LHCN-M2 (cell line): Measurements from ENCODE around the gene SPAG17. TPM values are rescaled to one million over a fixed set of nuclear protein-coding genes. Genes with fewer than 3 reads are reported as not detected.
"Not testable (repeated sequence)": the region's sequence is repeated elsewhere in the genome, so short reads cannot be mapped to it uniquely, and the experiment has no call there.

Experiments
- DNase-seq: peaks from one replicate; pipeline ENCODE4 v3.0.0-alpha.2; 2012; ENCODE audit warnings: low read depth
- total RNA-seq: library from RNA; depleted of rRNA; stranded (reverse); fragments of >200 nt; gene quantifications from 2 replicates; pipeline ENCODE4 v1.2.3, GENCODE V29; 2014

Gene SPAG17
- total RNA-seq, 1 experiment from 2014 or later: not detected

GRCh38 chr1:117981455-117982192, 203.4 kb downstream of the SPAG17 start:
- no peak for DNase-seq

DNA sequence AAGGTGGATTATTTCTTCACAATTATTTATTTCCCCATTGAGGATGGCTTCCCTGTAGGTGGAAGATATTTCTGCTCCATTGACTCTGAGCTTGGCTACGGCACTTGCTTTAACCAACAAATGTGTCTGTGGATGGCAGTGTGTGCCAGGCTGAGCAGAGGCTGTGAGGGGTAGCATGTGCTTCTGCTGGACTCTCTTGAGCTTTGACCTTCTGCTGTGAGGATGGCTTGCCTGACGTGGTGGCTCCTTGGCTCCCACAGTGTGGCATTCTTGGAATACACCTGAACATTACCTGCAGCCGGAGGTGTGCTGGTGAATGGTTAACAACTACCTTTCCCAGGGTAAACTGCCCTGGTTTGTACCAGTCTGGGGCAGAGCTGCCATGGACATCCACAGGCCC, 208.6 kb downstream of the SPAG17 start:
- DNase-seq: no peak

DNA sequence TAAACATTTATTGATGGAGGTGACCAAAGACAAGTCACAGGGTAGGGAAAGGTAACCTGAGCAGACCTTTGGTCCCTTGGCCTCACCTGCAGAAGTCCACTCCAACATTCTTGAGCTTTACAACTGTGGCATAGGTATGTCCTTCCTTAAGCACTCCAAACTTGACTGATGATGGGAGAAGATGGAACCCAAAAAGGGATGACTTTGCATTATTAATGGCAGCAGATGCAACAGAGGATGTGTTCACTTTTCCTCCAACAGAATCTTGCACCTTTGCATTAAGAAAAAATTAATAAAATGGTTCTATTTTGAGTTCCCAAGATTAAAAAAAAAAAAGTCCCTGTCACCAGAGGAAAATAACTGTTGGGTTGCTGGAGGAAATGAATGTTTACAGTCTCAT, 213.3 kb downstream of the SPAG17 start:
- DNase-seq: no peak

DNA sequence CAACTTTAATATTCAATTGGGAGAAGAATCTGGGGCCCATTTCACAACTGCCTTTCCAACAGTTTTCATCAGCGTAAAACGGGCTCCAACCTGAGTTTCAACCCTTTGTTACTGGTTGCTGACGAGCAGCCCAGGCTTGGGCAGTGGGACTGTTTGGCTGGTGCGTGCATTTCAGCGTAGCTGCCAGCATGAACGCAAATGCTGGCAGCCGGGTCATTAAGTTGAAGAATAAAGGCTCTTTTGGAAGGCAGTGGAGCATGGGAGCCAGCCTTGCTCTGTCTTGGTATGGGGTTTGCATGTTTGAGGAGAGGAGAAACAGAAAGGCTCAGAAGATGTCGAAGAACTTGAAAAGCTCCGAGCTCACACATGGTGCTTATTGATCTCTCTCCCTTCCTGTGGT, 214.8 kb downstream of the SPAG17 start:
- no peak for DNase-seq

GRCh38 chr1:117967881-117968280, 217.1 kb downstream of the SPAG17 start:
- no peak for DNase-seq

DNA sequence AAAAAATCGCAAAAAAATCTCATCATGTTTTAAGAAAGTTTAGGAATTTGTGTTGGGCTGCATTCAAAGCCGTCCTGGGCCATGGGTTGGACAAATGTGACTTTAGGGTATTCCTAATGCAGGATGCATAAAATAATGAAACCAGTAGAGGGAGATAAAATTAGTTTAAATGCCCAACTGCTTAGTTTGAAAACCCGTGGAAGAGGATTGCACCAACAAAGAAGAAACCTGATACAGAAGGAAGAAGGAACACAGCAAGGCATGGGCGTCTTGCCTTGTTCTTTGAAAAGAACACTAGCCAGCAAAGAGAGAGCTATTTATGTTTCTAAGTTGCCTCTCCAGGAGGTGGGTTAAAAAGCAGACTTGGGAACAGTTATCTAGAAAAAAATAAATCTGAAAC, 217.6 kb downstream of the SPAG17 start:
- DNase-seq: peak; percentile 54

DNA sequence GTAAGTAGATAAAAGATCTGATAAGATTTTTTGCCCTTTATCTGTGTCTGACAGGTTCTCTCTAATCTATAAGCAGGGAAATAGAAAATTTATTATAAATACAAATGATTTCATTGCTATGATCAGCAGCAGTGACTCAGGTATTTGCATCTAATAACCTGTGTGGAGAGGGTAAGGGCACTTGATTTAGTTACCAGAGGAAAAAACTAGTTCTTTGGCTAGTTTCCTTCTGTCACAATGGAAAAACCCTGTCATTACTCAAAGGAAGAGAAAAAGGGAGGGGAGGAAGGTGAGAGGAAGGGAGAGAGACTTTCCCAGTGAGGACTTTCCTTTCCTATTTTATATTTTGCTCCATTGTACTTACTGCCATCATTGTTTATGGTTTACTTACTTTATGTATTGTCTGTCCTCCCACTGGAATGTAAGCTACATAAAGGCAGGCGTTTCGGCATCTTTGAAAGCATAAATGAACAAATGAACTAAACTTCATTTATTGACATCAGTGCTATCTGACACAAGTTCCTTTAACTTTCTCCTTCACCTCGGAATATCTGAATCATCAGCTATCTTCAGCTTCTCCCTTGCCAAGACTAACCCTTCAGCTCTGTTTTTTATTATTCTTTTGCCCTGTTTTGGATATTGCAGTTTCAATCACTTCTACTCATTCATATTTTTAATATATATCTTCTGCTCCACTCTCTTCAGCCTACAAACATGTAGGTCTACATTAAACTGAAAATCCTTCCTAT, 220.6 kb downstream of the SPAG17 start:
- no peak for DNase-seq

DNA sequence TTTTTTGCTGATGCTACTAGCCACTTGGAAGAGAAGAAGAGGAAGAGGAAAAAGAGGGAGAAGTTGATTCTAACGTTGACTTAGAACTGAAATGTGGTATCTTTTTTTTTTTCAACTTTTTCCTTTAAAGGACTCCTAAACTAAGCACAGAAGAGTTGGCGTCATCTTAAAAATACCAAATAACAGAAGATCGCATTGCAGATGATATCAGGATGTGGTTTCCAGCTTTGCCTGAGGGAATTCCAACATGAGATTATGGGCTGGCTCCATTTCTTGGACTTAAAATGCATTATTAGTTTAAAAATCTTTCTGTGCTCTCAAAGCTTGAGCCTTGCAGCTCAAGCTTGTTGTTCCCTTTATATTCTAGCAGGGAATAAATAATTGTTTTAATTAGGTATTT, 225.7 kb downstream of the SPAG17 start:
- peak; percentile 7 for DNase-seq

GRCh38 chr1:117952386-117952785, 232.6 kb downstream of the SPAG17 start:
- DNase-seq: no peak

DNA sequence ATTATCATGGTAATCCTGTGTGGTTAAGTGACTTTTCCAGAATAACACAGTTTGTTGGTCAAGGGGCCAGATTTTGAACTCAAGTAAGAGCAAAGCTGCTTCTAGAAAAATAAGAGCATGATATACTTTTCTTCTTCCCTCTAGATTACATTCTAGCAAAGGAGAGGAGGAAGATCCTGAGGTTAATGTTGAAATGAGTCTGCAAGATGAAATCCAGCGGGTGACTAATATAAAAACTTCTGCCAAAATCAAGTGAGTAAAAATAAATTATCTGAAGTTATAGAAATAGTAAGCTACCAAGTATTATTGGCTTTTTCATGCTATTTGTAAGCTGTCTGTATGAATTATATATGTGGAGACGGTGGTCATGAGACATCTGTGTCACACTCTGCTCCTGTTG, 242.7 kb downstream of the SPAG17 start:
- DNase-seq: no peak

- no peak for DNase-seq
These were observed 251.3 kb downstream of the SPAG17 start for GRCh38 chr1:117933769-117934168.

- DNase-seq: no peak
These were observed 252.5 kb downstream of the SPAG17 start for GRCh38 chr1:117932576-117932975.

- DNase-seq: no peak
These were observed 254.5 kb downstream of the SPAG17 start for GRCh38 chr1:117930484-117930883.

- peak; percentile 2 for DNase-seq
These were observed 254.9 kb downstream of the SPAG17 start for GRCh38 chr1:117930173-117930447.

DNA sequence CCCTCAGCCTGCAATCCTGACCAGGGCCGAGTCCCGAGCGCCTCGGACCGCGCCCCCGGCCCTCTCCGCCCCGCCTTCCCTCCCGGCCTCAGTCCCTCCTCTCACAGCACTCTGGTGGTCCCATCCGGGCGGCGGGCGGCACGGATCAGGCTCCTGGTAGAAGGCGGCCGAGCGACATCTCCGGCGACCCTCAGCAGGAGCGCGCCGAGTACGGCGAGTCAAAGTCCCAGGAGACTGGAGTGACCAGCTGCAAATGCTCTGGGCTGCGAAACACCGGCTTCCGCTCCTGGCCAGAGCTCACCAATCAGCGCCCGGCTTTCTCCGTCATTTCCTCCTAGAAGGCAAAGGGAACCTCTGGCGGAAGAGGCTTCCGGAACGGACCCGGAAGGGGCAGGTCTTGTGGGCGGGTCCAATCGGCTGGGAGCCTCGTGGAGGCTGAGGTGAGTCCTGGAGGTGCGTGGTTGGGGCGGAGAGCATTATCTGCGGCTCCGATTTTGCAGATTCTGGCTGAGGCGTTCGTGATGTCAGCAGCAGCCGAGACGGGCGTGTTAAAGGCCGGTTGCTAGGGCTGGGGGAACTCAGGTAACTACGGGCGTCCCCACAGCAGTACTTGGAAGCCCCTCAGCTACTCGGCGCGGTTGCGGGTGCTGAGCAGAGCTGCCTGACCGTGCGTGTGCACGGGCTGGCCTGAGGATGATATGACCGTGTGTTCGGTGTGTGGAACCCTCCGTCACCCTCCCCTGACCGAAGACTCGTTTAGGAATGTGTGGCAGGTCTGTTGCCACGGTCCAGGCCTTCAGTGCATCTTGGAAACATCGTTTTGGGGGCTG, 255.5 kb downstream of the SPAG17 start, which contains the start of the genes GDAP2 and WDR3:
TSS of gene GDAP2 (minus strand) at position 279 of the 830 bp plus-strand sequence. CDS start 9,264 bp downstream, outside the sequence.
TSS of gene WDR3 (plus strand) at position 397 of the 830 bp plus-strand sequence. CDS start 3,581 bp downstream, outside the sequence.
- peak; percentile 95 for DNase-seq

DNA sequence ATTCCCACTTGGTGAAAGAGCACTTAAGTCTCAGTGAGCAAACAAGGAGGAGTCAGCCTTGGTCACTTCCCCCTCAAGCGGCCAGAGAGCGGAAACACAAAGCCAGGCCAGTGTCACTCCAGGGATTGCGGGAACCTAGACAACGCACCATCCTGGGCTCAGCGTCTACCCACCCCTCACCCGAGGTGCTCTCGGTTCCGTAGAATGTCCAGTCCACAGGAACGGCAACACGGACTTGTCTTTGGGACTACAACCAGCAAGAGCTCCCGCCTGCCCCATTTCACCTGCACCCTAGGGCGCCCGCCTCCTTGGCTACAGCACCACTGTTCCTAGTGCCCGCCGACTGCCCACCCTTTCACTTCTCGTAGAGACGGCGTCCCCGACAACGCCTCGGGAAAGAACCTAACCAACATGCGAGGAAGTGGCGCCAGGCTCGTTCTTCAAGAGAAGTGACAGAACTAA, 256.1 kb downstream of the SPAG17 start:
- peak; percentile 59 for DNase-seq

DNA sequence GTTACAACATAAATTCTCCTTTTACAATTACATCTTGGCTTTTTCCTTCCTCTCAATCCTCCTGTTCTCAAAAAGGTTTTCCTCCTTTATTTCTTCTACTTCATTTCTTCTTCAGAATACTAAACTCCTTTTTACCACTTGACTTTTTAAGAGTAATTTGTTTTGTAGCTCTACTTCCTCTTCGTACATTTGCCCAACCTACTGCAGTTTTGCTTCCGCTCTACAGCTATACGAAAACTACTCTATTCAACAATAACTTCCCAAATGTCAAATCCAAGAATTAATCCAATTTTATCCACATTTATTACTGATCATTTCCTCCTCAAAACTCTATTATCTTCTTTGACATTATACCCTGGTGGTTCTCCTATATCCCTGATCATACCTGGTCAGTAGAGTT, 259.0 kb downstream of the SPAG17 start:
- DNase-seq: no peak

DNA sequence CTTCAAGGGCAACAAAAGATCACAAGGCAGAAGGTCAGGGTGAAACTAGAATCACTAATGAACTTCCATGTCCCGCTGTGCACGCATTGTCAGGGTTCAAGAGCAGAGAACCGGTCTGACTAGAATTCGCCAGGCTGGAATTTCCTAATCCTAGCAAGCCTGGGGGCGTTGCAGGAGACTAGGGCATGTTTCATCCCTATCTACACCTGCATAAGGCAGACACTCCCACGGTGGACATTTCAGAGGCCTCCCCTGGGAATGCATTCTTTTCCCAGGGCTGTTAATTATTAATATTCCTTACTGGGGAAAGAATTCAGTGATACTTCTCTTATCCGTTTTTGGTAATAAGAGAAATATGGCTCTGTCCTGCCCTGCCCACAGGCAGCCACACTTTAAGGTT, 262.3 kb downstream of the SPAG17 start:
- DNase-seq: not testable (repeated sequence)

- DNase-seq: no peak
These were observed 263.0 kb downstream of the SPAG17 start for GRCh38 chr1:117921991-117922390.

DNA sequence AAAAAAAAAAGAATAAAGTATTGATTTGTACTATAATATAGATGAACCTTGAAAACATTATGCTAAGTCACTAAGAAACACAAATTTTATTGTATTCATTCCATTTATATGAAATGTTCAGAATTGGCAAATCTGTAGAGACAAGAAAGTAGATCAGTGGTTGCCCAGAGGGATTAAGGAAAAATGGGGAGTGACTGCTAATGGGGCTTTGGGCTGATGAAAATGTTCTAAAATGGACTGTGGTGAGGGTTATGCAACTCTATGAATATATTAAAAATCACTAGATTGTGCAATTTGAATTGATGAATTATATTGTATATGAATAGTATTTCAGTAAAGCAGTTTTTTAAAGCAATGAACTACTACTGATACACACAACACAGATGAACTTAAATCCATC, 265.7 kb downstream of the SPAG17 start:
- DNase-seq: peak; percentile 5

- DNase-seq: no peak
These were observed 274.0 kb downstream of the SPAG17 start for GRCh38 chr1:117911051-117911450.

GRCh38 chr1:117905019-117905418, 280.0 kb downstream of the SPAG17 start:
- DNase-seq: no peak
